ENCODE results near the gene TLL2. TPM values are rescaled to one million over a fixed set of nuclear protein-coding genes. Genes with fewer than 3 reads are reported as not detected.

Gene TLL2
- polyA plus RNA-seq, 2 of the 4 experiments (the other 2 are of a cell fraction), result 0.08 to 0.13 TPM

DNA sequence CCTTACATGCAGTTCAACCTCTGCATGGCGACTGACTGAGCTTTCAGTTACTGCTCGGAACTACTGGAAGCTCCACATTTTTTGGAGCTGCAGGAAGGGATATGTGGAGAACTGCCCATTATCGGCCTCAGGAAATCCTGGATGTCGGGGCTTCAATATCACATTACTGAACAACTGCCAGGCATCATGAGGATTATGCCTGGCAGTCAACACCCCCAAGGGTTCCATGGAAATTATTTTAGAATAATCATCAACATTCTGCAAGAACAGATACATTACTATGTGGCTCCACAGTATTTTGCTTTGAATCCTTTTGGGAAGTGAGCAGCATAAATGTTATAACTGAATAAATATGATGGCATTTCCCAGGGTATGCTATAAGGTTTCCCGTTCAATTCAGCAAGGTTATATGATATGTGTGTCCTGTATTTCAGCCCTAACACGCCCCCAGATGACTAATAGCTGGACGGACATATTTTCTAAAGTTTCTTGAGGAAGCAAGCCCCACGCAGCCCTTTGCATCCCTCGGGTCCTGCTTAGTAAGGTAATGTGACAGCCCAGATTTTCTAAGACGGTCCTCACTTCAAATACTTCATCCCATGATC is 101.9 kb downstream of the TLL2 start:
- FAIRE-seq (no peak), ATAC-seq (no peak), DNase-seq (ENCODE audit: low read depth in 1 of 2, low spot score in 1 of 2) (no peak)
- H3K4me2 ChIP-seq, result no peak overlapping the region
- no peak overlapping the region for H3K4me3 ChIP-seq
- no peaks in the 10 kb centered on the region for H3K9me3 ChIP-seq
- WGBS (ENCODE audit: missing lambda C conversion rate), result 16% methylated on average over 10 of the region's 10 CpGs
- ChIA-PET POLR2A (no interaction called here), CTCF (interaction anchor here (1.1 to 6.2 kb wide), 4 partner anchors 16 to 99 kb away, joined by 5 to 43 read pairs (median 12); no protein-coding TSS in a partner anchor)
- TF ChIP-seq HOXB13 (CRISPR knock-in tag; IDR thresholded peaks at IDR 0.05; ENCODE audit: low read depth) (no peak), POLR2AphosphoS2 (conservative IDR thresholded peaks at IDR 0.05; ENCODE audit: low read length) (no peak), PHF8 (IDR thresholded peaks at IDR 0.05; ENCODE audit: borderline replicate concordance, low read depth) (no peak), RARB (CRISPR knock-in tag; IDR thresholded peaks at IDR 0.05) (no peak), RCOR1 (IDR thresholded peaks at IDR 0.05; ENCODE audit: low read depth, low read length) (no peak), TFCP2L1 (CRISPR knock-in tag; IDR thresholded peaks at IDR 0.05) (no peak), CBX2 (IDR thresholded peaks at IDR 0.05; ENCODE audit: borderline replicate concordance, low read depth) (no peak), GATA3 (IDR thresholded peaks at IDR 0.05; ENCODE audit: borderline replicate concordance) (no peak)
- TF ChIP-seq, protein P1, sequence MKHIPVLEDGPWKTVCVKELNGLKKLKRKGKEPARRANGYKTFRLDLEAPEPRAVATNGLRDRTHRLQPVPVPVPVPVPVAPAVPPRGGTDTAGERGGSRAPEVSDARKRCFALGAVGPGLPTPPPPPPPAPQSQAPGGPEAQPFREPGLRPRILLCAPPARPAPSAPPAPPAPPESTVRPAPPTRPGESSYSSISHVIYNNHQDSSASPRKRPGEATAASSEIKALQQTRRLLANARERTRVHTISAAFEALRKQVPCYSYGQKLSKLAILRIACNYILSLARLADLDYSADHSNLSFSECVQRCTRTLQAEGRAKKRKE (CRISPR knock-in tag; IDR thresholded peaks at IDR 0.05; ENCODE audit: low read depth), result no peak
- TF ChIP-seq, protein P2, sequence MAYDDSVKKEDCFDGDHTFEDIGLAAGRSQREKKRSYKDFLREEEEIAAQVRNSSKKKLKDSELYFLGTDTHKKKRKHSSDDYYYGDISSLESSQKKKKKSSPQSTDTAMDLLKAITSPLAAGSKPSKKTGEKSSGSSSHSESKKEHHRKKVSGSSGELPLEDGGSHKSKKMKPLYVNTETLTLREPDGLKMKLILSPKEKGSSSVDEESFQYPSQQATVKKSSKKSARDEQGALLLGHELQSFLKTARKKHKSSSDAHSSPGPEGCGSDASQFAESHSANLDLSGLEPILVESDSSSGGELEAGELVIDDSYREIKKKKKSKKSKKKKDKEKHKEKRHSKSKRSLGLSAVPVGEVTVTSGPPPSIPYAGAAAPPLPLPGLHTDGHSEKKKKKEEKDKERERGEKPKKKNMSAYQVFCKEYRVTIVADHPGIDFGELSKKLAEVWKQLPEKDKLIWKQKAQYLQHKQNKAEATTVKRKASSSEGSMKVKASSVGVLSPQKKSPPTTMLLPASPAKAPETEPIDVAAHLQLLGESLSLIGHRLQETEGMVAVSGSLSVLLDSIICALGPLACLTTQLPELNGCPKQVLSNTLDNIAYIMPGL (CRISPR knock-in tag; IDR thresholded peaks at IDR 0.05; ENCODE audit: borderline replicate concordance), result no peak
- TF ChIP-seq, protein P3, sequence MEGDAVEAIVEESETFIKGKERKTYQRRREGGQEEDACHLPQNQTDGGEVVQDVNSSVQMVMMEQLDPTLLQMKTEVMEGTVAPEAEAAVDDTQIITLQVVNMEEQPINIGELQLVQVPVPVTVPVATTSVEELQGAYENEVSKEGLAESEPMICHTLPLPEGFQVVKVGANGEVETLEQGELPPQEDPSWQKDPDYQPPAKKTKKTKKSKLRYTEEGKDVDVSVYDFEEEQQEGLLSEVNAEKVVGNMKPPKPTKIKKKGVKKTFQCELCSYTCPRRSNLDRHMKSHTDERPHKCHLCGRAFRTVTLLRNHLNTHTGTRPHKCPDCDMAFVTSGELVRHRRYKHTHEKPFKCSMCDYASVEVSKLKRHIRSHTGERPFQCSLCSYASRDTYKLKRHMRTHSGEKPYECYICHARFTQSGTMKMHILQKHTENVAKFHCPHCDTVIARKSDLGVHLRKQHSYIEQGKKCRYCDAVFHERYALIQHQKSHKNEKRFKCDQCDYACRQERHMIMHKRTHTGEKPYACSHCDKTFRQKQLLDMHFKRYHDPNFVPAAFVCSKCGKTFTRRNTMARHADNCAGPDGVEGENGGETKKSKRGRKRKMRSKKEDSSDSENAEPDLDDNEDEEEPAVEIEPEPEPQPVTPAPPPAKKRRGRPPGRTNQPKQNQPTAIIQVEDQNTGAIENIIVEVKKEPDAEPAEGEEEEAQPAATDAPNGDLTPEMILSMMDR (IDR thresholded peaks at IDR 0.05), result no peak
- H3K27ac ChIP-seq, result no peak overlapping the region
- no peaks in the 10 kb centered on the region for H3K4me1 ChIP-seq

DNA sequence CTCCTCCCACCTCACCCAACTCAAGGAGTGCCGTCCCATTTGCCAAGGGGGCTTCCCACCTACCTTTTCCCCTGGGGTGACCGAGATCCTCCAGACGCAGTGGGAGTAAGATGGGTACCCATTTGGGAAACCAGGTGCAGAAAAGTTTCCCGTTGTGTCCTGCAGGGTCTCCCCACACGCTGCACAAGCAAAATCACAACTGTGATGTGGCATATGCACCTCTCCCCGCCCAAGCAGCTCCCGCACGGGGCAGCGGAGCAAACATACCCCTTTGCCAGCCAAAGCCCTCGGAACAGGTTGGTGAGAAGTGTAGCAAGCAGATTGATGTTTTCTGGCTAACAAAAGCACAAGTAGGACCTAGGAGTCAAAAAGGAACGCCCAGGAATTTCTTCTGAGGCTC is 103.4 kb downstream of the TLL2 start:
- ATAC-seq (no peak), DNase-seq (ENCODE audit: low read depth in 1 of 2, low spot score in 1 of 2) (no peak), FAIRE-seq (no peak)
- no peak for TF ChIP-seq BHLHE40 (IDR thresholded peaks at IDR 0.05; ENCODE audit: low read depth, low read length)
- Histone ChIP-seq H3K4me3 (no peak overlapping the region), H3K4me1 (no peaks in the 10 kb centered on the region), H3K27ac (no peak overlapping the region), H3K9me3 (no peaks in the 10 kb centered on the region), H3K4me2 (no peak overlapping the region)
- 38% methylated on average over 9 of the region's 11 CpGs for WGBS (ENCODE audit: missing lambda C conversion rate)
- POLR2A ChIA-PET, result no interaction called here
- CTCF ChIA-PET, result interaction anchor here (1.1 to 6.2 kb wide), 4 partner anchors 14 to 99 kb away, joined by 3 to 43 read pairs (median 4); no protein-coding TSS in a partner anchor

DNA sequence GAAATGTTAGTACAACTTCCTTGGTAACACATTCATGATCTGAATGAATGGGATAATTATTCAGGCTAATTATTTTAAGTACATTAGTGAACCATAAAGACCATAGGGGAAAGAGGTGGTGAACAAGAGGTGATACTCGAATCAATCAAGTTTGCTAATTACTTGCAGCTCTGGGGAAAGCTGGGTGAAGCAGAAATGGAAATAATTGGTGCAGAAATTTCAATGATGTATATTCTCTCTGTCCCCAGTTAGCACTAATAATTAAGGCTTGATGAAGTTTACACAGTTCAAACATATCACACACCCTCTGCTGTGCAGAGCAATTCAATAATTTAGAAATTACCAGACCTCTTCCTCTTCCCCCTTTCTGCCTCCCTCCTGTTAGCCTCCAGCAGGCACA is 105.5 kb downstream of the TLL2 start:
- H3K27ac ChIP-seq, result no peak overlapping the region
- no peak overlapping the region for H3K4me3 ChIP-seq
- FAIRE-seq (no peak), ATAC-seq (no peak), DNase-seq (ENCODE audit: low read depth in 1 of 2, low spot score in 1 of 2) (no peak)
- 0% methylated on average over 1 of the region's 1 CpG for WGBS (ENCODE audit: missing lambda C conversion rate)
- CTCF ChIA-PET, result interaction anchor here (0.8 to 6.2 kb wide), 3 partner anchors 12 to 17 kb away, joined by 3 to 43 read pairs (median 3); no protein-coding TSS in a partner anchor
- POLR2A ChIA-PET, result no interaction called here
- TF ChIP-seq, protein P4, sequence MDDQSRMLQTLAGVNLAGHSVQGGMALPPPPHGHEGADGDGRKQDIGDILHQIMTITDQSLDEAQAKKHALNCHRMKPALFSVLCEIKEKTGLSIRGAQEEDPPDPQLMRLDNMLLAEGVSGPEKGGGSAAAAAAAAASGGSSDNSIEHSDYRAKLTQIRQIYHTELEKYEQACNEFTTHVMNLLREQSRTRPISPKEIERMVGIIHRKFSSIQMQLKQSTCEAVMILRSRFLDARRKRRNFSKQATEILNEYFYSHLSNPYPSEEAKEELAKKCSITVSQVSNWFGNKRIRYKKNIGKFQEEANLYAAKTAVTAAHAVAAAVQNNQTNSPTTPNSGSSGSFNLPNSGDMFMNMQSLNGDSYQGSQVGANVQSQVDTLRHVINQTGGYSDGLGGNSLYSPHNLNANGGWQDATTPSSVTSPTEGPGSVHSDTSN (IDR thresholded peaks at IDR 0.05), result no peak
- H3K9me3 ChIP-seq, result no peaks in the 10 kb centered on the region
- H3K4me1 ChIP-seq, result no peaks in the 10 kb centered on the region
- H3K4me2 ChIP-seq, result no peak overlapping the region
